Epithelial cell of esophagus (primary cell): ENCODE data around the gene RPA3.

Experiments used
- DNase-seq: peaks from one replicate; pipeline ENCODE4 v3.0.0; 2010; ENCODE audit warnings: low read depth
- H3K4me3 ChIP-seq: 2 replicates; pipeline ENCODE4 v1.5.1; 2011; ENCODE audit warnings: mild to moderate bottlenecking, low read length, control low read depth
- CTCF ChIP-seq: IDR thresholded peaks from 2 replicates; pipeline ENCODE4 v1.5.1; 2011; ENCODE audit warnings: low read depth, mild to moderate bottlenecking, low read length, control low read depth, inconsistent platforms; ENCODE audit not compliant: insufficient read depth; ENCODE audit errors: missing control alignments

Gene RPA3

DNA sequence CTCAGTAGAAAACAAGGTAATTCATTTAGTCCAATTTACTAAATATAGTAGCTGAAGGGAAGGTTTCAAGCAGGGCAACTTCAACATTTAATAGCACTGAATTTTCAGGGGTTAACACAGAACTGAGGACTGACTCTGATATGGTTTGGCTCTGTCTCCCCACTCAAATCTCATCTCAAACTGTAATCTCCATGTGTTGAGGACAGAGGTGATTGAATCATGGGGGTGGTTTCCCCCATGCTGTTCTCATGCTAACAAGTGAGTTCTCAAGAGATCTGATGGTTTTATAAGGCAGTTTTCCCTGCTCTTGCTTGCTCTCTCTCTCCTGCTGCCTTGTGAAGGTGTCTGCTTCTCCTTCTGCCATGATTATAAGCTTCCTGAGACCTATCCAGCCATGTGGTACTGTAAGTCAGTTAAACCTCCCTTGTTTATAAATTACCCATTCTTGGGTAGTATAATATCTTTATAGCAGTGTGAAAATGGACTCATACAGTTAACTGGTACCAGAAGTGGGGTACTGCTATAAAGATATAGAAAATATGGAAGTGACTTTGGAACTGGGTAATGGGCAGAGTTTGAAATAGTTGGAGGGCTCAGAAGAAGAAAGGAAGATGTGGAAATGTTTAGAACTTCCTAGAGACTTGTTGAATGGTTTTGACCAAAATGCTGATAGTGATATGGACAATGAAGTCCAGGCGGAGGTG is 87.6 kb downstream of the RPA3 start:
- DNase-seq, result no peak
- TF ChIP-seq CTCF, result no peak

DNA sequence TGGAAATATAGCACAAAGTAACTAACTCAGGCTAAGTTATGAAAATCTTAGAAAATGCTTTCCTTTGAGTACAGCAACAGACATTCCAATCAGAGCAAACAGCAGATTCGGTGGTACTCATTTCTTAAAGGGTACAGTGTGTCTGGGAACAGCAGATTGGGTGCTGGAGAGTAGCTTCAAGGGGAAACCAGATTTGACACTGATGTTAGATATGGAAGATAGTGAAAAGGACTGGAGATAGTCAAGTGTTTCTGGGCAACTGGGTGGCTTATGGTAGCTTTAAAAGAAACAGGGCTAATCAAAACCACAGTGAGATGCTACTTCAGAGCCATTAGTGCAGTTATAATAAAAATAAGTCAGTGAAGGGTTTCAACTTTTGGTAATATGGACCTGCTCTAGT is 89.9 kb downstream of the RPA3 start:
- no peak for DNase-seq
- no peak overlapping the region for H3K4me3 ChIP-seq
- no peak for TF ChIP-seq CTCF

More for the DNA sequence above, 87.6 kb downstream of the RPA3 start:
- H3K4me3 ChIP-seq, result no peak overlapping the region

DNA sequence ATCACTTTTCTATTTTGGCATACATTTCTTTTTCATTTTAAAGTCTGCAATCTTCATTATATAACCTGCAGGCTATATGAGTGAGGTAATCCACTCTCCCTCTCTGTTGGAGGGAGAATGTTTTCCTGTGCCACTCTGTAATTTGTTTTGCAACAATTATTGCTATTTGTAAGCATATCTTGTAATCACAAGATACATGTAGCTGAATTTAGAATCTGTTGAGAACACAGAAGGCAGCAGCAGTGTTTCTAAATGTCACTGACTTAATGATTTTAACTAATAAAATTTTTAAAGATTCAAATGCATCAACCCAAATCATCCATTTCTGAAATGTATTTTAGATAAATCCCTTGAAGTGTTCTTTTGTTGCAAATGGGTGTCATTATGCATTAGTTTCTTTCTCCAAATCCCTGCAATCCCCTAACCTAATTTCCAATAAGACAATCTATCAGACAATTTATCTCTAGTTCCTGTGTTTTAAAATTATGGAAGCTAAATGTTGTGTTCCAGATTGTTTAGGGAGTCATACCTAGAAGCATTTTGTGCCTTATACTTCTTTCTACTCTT is 97.7 kb downstream of the RPA3 start:
- no peak overlapping the region for H3K4me3 ChIP-seq
- no peak for TF ChIP-seq CTCF
- no peak for DNase-seq

GRCh38 chr7:7620236-7620635 is 98.2 kb downstream of the RPA3 start:
- no peak for DNase-seq
- no peak overlapping the region for H3K4me3 ChIP-seq
- no peak for TF ChIP-seq CTCF

DNA sequence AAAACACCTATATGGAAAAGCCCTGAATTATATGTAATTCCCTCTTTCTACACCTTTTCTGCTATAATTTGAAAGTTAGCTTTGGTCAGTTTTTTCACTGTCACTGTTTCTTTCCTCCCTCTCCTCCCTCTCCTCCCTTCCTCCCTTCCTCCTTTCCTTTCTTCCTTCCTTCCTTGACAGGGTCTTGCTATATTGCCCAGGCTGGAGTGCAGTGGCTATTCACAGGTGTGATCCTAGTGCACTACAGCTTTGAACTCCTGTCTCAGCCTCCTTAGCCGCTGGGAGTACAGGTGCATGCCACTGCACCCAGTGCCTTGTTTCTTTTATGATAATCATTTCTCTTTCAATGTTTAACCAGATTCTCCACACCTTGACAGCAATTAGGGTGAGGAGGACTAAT is 100.0 kb downstream of the RPA3 start:
- DNase-seq, result no peak
- no peak overlapping the region for H3K4me3 ChIP-seq
- no peak for TF ChIP-seq CTCF

- no peak overlapping the region for H3K4me3 ChIP-seq
- no peak for DNase-seq
- no peak for TF ChIP-seq CTCF
Observed at GRCh38 chr7:7617550-7617949, 100.9 kb downstream of the RPA3 start.
